Measurements from ENCODE around the gene EPB41. TPM values are rescaled to one million over a fixed set of nuclear protein-coding genes. Genes with fewer than 3 reads are reported as not detected.
"Not testable (repeated sequence)": the region's sequence is repeated elsewhere in the genome, so short reads cannot be mapped to it uniquely, and the experiment has no call there.

Gene EPB41
- total and polyA plus RNA-seq, 12 donors = 4.1 to 36.8 (median 23.0) TPM

GRCh38 chr1:29129916-29130315, 215.5 kb downstream of the EPB41 start:
- intact Hi-C loops (cut with DNase I) = loop anchor here in 1 of 10 donors (10.0 kb wide), 1 partner anchor 45 kb away; no protein-coding TSS in a partner anchor
- Histone ChIP-seq H3K27ac (no peak overlapping the region), H3K4me1 (peaks cover 0 to 28% (median 10%) of the 10 kb centered on the region in 9 donors), H3K9me3 (no peaks in the 10 kb centered on the region), H3K4me3 (no peak overlapping the region), H3K27me3 (peaks cover 0 to 35% (median 0%) of the 10 kb centered on the region in 7 donors), H3K36me3 (no peaks in the 10 kb centered on the region)
- TF ChIP-seq CTCF (IDR thresholded peaks at IDR 0.05) = no peak
- WGBS, 2 donors = 84 to 92% methylated on average over 5 of the region's 5 CpGs
- ATAC-seq = no peak
- DNase-seq = no peak

GRCh38 chr1:29131056-29131455, 216.7 kb downstream of the EPB41 start:
- 98% methylated on average over 29 of the region's 29 CpGs for WGBS, 2 donors
- intact Hi-C loops (cut with DNase I); H3K4me3 ChIP-seq; DNase-seq; H3K36me3 ChIP-seq; H3K9me3 ChIP-seq; ATAC-seq; H3K27ac ChIP-seq: not testable (repeated sequence)
- Histone ChIP-seq H3K4me1 (peaks cover 0 to 18% (median 5%) of the 10 kb centered on the region in 9 donors), H3K27me3 (peaks cover 0 to 30% (median 0%) of the 10 kb centered on the region in 7 donors)

GRCh38 chr1:29133861-29134694, 219.7 kb downstream of the EPB41 start:
- Histone ChIP-seq H3K27ac (no peak overlapping the region), H3K36me3 (no peaks in the 10 kb centered on the region), H3K4me3 (peak overlapping the region in 8 of 10 donors; percentile 12 to 43 (median 30)), H3K9me3 (no peaks in the 10 kb centered on the region), H3K27me3 (peaks cover 0 to 27% (median 0%) of the 10 kb centered on the region in 7 donors), H3K4me1 (peaks cover 0 to 24% (median 5%) of the 10 kb centered on the region in 9 donors)
- DNase-seq (no peak), ATAC-seq (peak; percentile 37 to 66 (median 50))
- intact Hi-C loops (cut with DNase I) = no loop called here
- no peak for TF ChIP-seq CTCF (IDR thresholded peaks at IDR 0.05)
- 54 to 67% methylated on average over 55 of the region's 55 CpGs for WGBS, 2 donors

GRCh38 chr1:29134695-29135028, 220.3 kb downstream of the EPB41 start:
- Histone ChIP-seq H3K27ac (no peak overlapping the region), H3K27me3 (peaks cover 0 to 27% (median 0%) of the 10 kb centered on the region in 7 donors), H3K4me1 (peaks cover 0 to 24% (median 5%) of the 10 kb centered on the region in 9 donors), H3K9me3 (no peaks in the 10 kb centered on the region), H3K36me3 (no peaks in the 10 kb centered on the region), H3K4me3 (peak overlapping the region in 6 of 10 donors; percentile 14 to 43 (median 36))
- ATAC-seq = peak in 2 of 8 donors; percentile 18 to 37
- intact Hi-C loops (cut with DNase I) = no loop called here
- no peak for DNase-seq
- no peak for TF ChIP-seq CTCF (IDR thresholded peaks at IDR 0.05)
- WGBS, 2 donors = 64 to 66% methylated on average over 10 of the region's 10 CpGs
